Measurements from ENCODE around the gene HIVEP1. TPM values are rescaled to one million over a fixed set of nuclear protein-coding genes. Genes with fewer than 3 reads are reported as not detected.

Gene HIVEP1
- total and polyA plus RNA-seq, 2 of the 13 experiments (the other 11 are each of a cell fraction or from before 2014, with no cell fraction given), result 7.4 to 9.9 TPM

GRCh38 chr6:12162213-12162612 lies 150.1 kb downstream of the HIVEP1 start:
- BruUV-seq (replicated peaks), result no TSS peak
- no peak overlapping the region for H3K27ac ChIP-seq (ENCODE audit: extremely low read length, insufficient read depth, low read length)
- H3K36me3 ChIP-seq (replicated peaks in 1 of 2; ENCODE audit: control insufficient read depth in 1 of 2, insufficient read depth in 2 of 2, low read length in 2 of 2), result peaks cover 11 to 27% of the 10 kb centered on the region in 2 experiments
- no peak for ATAC-seq
- no peak overlapping the region for H2AFZ ChIP-seq (ENCODE audit: low read length)
- no peak overlapping the region for H3K4me3 ChIP-seq (replicated peaks in 1 of 3; ENCODE audit: insufficient read depth in 1 of 3, low read depth in 2 of 3, low read length in 3 of 3)
- H3K4me2 ChIP-seq (ENCODE audit: low read depth, low read length), result no peak overlapping the region
- H3K27me3 ChIP-seq (ENCODE audit: control insufficient read depth in 1 of 2, insufficient read depth in 2 of 2, low read length in 2 of 2), result no peaks in the 10 kb centered on the region
- H3K79me2 ChIP-seq (ENCODE audit: insufficient read depth, low read length), result no peaks in the 10 kb centered on the region
- no peak for DNase-seq (ENCODE audit: low spot score)
- FAIRE-seq, result no peak
- in situ Hi-C loops (cut with HindIII; ENCODE audit: extremely low pct_ligation_motif_present, low pct_unique_long_range_greater_than_20kb), result no loop called here
- H4K20me1 ChIP-seq (ENCODE audit: insufficient read depth, low read length), result 0 out of 2 replicates have a peak, but pooled peaks cover 2% of the 10 kb centered on the region
- ChIA-PET POLR2A (no interaction called here), CTCF (ENCODE audit: low intra/inter-chr PET ratio, low total read pairs) (no interaction called here)
- no peaks in the 10 kb centered on the region for H3K4me1 ChIP-seq (ENCODE audit: insufficient read depth, low read length)
- H3K9me3 ChIP-seq (ENCODE audit: low read length), result no peaks in the 10 kb centered on the region
- intact Hi-C loops (cut with micrococcal nuclease; ENCODE audit: unreplicated experiment), result no loop called here
- 94% methylated on average over 5 of the region's 5 CpGs for WGBS (ENCODE audit: low lambda C conversion rate)
- H3K9ac ChIP-seq (ENCODE audit: insufficient read depth, low read depth, low read length), result no peak overlapping the region
- TF ChIP-seq, protein P1, sequence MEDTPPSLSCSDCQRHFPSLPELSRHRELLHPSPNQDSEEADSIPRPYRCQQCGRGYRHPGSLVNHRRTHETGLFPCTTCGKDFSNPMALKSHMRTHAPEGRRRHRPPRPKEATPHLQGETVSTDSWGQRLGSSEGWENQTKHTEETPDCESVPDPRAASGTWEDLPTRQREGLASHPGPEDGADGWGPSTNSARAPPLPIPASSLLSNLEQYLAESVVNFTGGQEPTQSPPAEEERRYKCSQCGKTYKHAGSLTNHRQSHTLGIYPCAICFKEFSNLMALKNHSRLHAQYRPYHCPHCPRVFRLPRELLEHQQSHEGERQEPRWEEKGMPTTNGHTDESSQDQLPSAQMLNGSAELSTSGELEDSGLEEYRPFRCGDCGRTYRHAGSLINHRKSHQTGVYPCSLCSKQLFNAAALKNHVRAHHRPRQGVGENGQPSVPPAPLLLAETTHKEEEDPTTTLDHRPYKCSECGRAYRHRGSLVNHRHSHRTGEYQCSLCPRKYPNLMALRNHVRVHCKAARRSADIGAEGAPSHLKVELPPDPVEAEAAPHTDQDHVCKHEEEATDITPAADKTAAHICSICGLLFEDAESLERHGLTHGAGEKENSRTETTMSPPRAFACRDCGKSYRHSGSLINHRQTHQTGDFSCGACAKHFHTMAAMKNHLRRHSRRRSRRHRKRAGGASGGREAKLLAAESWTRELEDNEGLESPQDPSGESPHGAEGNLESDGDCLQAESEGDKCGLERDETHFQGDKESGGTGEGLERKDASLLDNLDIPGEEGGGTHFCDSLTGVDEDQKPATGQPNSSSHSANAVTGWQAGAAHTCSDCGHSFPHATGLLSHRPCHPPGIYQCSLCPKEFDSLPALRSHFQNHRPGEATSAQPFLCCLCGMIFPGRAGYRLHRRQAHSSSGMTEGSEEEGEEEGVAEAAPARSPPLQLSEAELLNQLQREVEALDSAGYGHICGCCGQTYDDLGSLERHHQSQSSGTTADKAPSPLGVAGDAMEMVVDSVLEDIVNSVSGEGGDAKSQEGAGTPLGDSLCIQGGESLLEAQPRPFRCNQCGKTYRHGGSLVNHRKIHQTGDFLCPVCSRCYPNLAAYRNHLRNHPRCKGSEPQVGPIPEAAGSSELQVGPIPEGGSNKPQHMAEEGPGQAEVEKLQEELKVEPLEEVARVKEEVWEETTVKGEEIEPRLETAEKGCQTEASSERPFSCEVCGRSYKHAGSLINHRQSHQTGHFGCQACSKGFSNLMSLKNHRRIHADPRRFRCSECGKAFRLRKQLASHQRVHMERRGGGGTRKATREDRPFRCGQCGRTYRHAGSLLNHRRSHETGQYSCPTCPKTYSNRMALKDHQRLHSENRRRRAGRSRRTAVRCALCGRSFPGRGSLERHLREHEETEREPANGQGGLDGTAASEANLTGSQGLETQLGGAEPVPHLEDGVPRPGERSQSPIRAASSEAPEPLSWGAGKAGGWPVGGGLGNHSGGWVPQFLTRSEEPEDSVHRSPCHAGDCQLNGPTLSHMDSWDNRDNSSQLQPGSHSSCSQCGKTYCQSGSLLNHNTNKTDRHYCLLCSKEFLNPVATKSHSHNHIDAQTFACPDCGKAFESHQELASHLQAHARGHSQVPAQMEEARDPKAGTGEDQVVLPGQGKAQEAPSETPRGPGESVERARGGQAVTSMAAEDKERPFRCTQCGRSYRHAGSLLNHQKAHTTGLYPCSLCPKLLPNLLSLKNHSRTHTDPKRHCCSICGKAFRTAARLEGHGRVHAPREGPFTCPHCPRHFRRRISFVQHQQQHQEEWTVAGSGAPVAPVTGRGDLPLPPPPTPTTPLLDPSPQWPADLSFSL (CRISPR knock-in tag; IDR thresholded peaks at IDR 0.05), result no peak
- TF ChIP-seq ZFP91 (CRISPR knock-in tag; IDR thresholded peaks at IDR 0.05; ENCODE audit: borderline replicate concordance) (no peak), ZSCAN21 (CRISPR knock-in tag; IDR thresholded peaks at IDR 0.05; ENCODE audit: borderline replicate concordance) (no peak), ZNF160 (CRISPR knock-in tag; IDR thresholded peaks at IDR 0.05) (no peak), NFKBIZ (CRISPR knock-in tag; IDR thresholded peaks at IDR 0.05) (no peak), SMAD3 (CRISPR knock-in tag; IDR thresholded peaks at IDR 0.05) (no peak), ZNF546 (CRISPR knock-in tag; conservative IDR thresholded peaks at IDR 0.05) (no peak)
- TF ChIP-seq, protein P2, sequence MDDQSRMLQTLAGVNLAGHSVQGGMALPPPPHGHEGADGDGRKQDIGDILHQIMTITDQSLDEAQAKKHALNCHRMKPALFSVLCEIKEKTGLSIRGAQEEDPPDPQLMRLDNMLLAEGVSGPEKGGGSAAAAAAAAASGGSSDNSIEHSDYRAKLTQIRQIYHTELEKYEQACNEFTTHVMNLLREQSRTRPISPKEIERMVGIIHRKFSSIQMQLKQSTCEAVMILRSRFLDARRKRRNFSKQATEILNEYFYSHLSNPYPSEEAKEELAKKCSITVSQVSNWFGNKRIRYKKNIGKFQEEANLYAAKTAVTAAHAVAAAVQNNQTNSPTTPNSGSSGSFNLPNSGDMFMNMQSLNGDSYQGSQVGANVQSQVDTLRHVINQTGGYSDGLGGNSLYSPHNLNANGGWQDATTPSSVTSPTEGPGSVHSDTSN (CRISPR knock-in tag; IDR thresholded peaks at IDR 0.05; ENCODE audit: borderline replicate concordance), result no peak

Measured in HepG2 (cell line).